ENCODE data around the gene KCNG3. TPM values are rescaled to one million over a fixed set of nuclear protein-coding genes. Genes with fewer than 3 reads are reported as not detected.

Gene KCNG3
- 0.12 and 0.26 TPM in 2 replicates for total RNA-seq

- DNase-seq: peak; percentile 90
- H3K9me3 Mint-ChIP-seq: no peaks in the 10 kb centered on the region
- H3K27me3 Mint-ChIP-seq: peaks cover 37% of the 10 kb centered on the region
- peaks cover 10% of the 10 kb centered on the region for H3K4me1 Mint-ChIP-seq
- H3K4me3 Mint-ChIP-seq: peak within 1 kb of the TSS; percentile 86
- intact Hi-C loops (cut with micrococcal nuclease): loop anchor here (1.0 to 5.0 kb wide), 4 partner anchors 74 to 391 kb away; partner anchors contain the start of genes COX7A2L and MTA3
- H3K36me3 Mint-ChIP-seq (ENCODE audit: low read depth): no peaks in the 10 kb centered on the region
- H3K27ac Mint-ChIP-seq: peak within 1 kb of the TSS; percentile 76
Measured at GRCh38 chr2:42493468-42494354, at the start of gene KCNG3. KCNG3 (minus strand) TSS chr2:42493982; CDS start chr2:42493501, 481 bp downstream.

- no peaks in the 10 kb centered on the region for H3K36me3 Mint-ChIP-seq (ENCODE audit: low read depth)
- H3K27ac Mint-ChIP-seq: no peak overlapping the region
- peaks cover 2% of the 10 kb centered on the region for H3K4me1 Mint-ChIP-seq
- H3K4me3 Mint-ChIP-seq: no peak overlapping the region
- H3K9me3 Mint-ChIP-seq: peaks cover 4% of the 10 kb centered on the region
- H3K27me3 Mint-ChIP-seq: no peaks in the 10 kb centered on the region
- no peak for DNase-seq
- intact Hi-C loops (cut with micrococcal nuclease): no loop called here
Measured at GRCh38 chr2:42542871-42543270, 49.1 kb upstream of the KCNG3 start.

GRCh38 chr2:42537493-42537892 is 43.7 kb upstream of the KCNG3 start:
- H3K4me3 Mint-ChIP-seq: no peak overlapping the region
- peaks cover 4% of the 10 kb centered on the region for H3K9me3 Mint-ChIP-seq
- H3K27ac Mint-ChIP-seq: no peak overlapping the region
- H3K4me1 Mint-ChIP-seq: no peaks in the 10 kb centered on the region
- no peaks in the 10 kb centered on the region for H3K27me3 Mint-ChIP-seq
- DNase-seq: no peak
- no peaks in the 10 kb centered on the region for H3K36me3 Mint-ChIP-seq (ENCODE audit: low read depth)
- intact Hi-C loops (cut with micrococcal nuclease): no loop called here

GRCh38 chr2:42532397-42532796 is 38.6 kb upstream of the KCNG3 start:
- H3K9me3 Mint-ChIP-seq: no peaks in the 10 kb centered on the region
- DNase-seq: no peak

GRCh38 chr2:42523341-42523740 is 29.6 kb upstream of the KCNG3 start:
- intact Hi-C loops (cut with micrococcal nuclease): no loop called here
- no peak for DNase-seq
- H3K27me3 Mint-ChIP-seq: no peaks in the 10 kb centered on the region
- H3K4me3 Mint-ChIP-seq: no peak overlapping the region
- no peaks in the 10 kb centered on the region for H3K36me3 Mint-ChIP-seq (ENCODE audit: low read depth)
- H3K27ac Mint-ChIP-seq: no peak overlapping the region
- no peaks in the 10 kb centered on the region for H3K9me3 Mint-ChIP-seq
- peaks cover 3% of the 10 kb centered on the region for H3K4me1 Mint-ChIP-seq

More at GRCh38 chr2:42532397-42532796, 38.6 kb upstream of the KCNG3 start:
- no peaks in the 10 kb centered on the region for H3K4me1 Mint-ChIP-seq
- intact Hi-C loops (cut with micrococcal nuclease): no loop called here
- H3K27ac Mint-ChIP-seq: no peak overlapping the region
- H3K27me3 Mint-ChIP-seq: no peaks in the 10 kb centered on the region
- no peak overlapping the region for H3K4me3 Mint-ChIP-seq
- no peaks in the 10 kb centered on the region for H3K36me3 Mint-ChIP-seq (ENCODE audit: low read depth)

- Mint-ChIP-seq H3K4me3 (no peak overlapping the region), H3K27ac (no peak overlapping the region), H3K36me3 (ENCODE audit: low read depth) (no peaks in the 10 kb centered on the region), H3K4me1 (peaks cover 3% of the 10 kb centered on the region), H3K9me3 (no peaks in the 10 kb centered on the region), H3K27me3 (no peaks in the 10 kb centered on the region)
- intact Hi-C loops (cut with micrococcal nuclease): no loop called here
- no peak for DNase-seq
Measured at GRCh38 chr2:42522035-42522434, 28.3 kb upstream of the KCNG3 start.

GRCh38 chr2:42519624-42520023 is 25.8 kb upstream of the KCNG3 start:
- Mint-ChIP-seq H3K4me1 (peaks cover 3% of the 10 kb centered on the region), H3K4me3 (no peak overlapping the region), H3K27me3 (no peaks in the 10 kb centered on the region), H3K27ac (no peak overlapping the region), H3K9me3 (no peaks in the 10 kb centered on the region), H3K36me3 (ENCODE audit: low read depth) (no peaks in the 10 kb centered on the region)
- intact Hi-C loops (cut with micrococcal nuclease): no loop called here
- no peak for DNase-seq

GRCh38 chr2:42516418-42516901 is 22.7 kb upstream of the KCNG3 start:
- Mint-ChIP-seq H3K9me3 (no peaks in the 10 kb centered on the region), H3K36me3 (ENCODE audit: low read depth) (no peaks in the 10 kb centered on the region), H3K27ac (no peak overlapping the region), H3K4me1 (peaks cover 1% of the 10 kb centered on the region), H3K27me3 (no peaks in the 10 kb centered on the region), H3K4me3 (no peak overlapping the region)
- DNase-seq: no peak
- intact Hi-C loops (cut with micrococcal nuclease): no loop called here

- peak; percentile 75 for DNase-seq
- no peaks in the 10 kb centered on the region for H3K9me3 Mint-ChIP-seq
- no peaks in the 10 kb centered on the region for H3K27me3 Mint-ChIP-seq
- H3K4me1 Mint-ChIP-seq: peaks cover 10% of the 10 kb centered on the region
- intact Hi-C loops (cut with micrococcal nuclease): loop anchor here (1.0 kb wide), 1 partner anchor 150 kb away; no protein-coding TSS in a partner anchor
- H3K4me3 Mint-ChIP-seq: no peak overlapping the region
- no peak overlapping the region for H3K27ac Mint-ChIP-seq
- no peaks in the 10 kb centered on the region for H3K36me3 Mint-ChIP-seq (ENCODE audit: low read depth)
Measured at GRCh38 chr2:42513252-42513918, 19.6 kb upstream of the KCNG3 start.

- no peaks in the 10 kb centered on the region for H3K36me3 Mint-ChIP-seq (ENCODE audit: low read depth)
- no peaks in the 10 kb centered on the region for H3K9me3 Mint-ChIP-seq
- H3K27ac Mint-ChIP-seq: no peak overlapping the region
- no peak overlapping the region for H3K4me3 Mint-ChIP-seq
- DNase-seq: no peak
- H3K27me3 Mint-ChIP-seq: no peaks in the 10 kb centered on the region
- peaks cover 10% of the 10 kb centered on the region for H3K4me1 Mint-ChIP-seq
- intact Hi-C loops (cut with micrococcal nuclease): no loop called here
Measured at GRCh38 chr2:42510608-42511243, 16.9 kb upstream of the KCNG3 start.

GRCh38 chr2:42510191-42510590 is 16.4 kb upstream of the KCNG3 start:
- Mint-ChIP-seq H3K4me3 (no peak overlapping the region), H3K27me3 (peaks cover 2% of the 10 kb centered on the region), H3K9me3 (no peaks in the 10 kb centered on the region), H3K4me1 (peaks cover 11% of the 10 kb centered on the region), H3K36me3 (ENCODE audit: low read depth) (no peaks in the 10 kb centered on the region), H3K27ac (no peak overlapping the region)
- intact Hi-C loops (cut with micrococcal nuclease): no loop called here
- DNase-seq: no peak

- no peak overlapping the region for H3K4me3 Mint-ChIP-seq
- no peaks in the 10 kb centered on the region for H3K36me3 Mint-ChIP-seq (ENCODE audit: low read depth)
- intact Hi-C loops (cut with micrococcal nuclease): no loop called here
- H3K9me3 Mint-ChIP-seq: no peaks in the 10 kb centered on the region
- DNase-seq: no peak
- H3K27me3 Mint-ChIP-seq: peaks cover 2% of the 10 kb centered on the region
- H3K4me1 Mint-ChIP-seq: peaks cover 2% of the 10 kb centered on the region
- no peak overlapping the region for H3K27ac Mint-ChIP-seq
Measured at GRCh38 chr2:42504364-42505230, 10.8 kb upstream of the KCNG3 start.

GRCh38 chr2:42503291-42503690 is 9.5 kb upstream of the KCNG3 start:
- no peaks in the 10 kb centered on the region for H3K9me3 Mint-ChIP-seq
- intact Hi-C loops (cut with micrococcal nuclease): no loop called here

More at GRCh38 chr2:42503291-42503690, 9.5 kb upstream of the KCNG3 start:
- no peaks in the 10 kb centered on the region for H3K36me3 Mint-ChIP-seq (ENCODE audit: low read depth)
- H3K4me1 Mint-ChIP-seq: peaks cover 2% of the 10 kb centered on the region
- DNase-seq: no peak
- H3K27ac Mint-ChIP-seq: no peak overlapping the region
- no peak overlapping the region for H3K4me3 Mint-ChIP-seq
- peaks cover 2% of the 10 kb centered on the region for H3K27me3 Mint-ChIP-seq

All from activated CD4-positive, alpha-beta T cell treated with anti-CD3 and anti-CD28 coated beads, Interleukin-2, amount 10 ng/mL, durations not matched to agents 24 days and 14 days (primary cell).